Vagina (tissue), 2 donors: Measurements from ENCODE around the gene SRSF3. TPM values are rescaled to one million over a fixed set of nuclear protein-coding genes. Genes with fewer than 3 reads are reported as not detected.
"Not testable (repeated sequence)": the region's sequence is repeated elsewhere in the genome, so short reads cannot be mapped to it uniquely, and the experiment has no call there.

Source experiments
- DNase-seq, 2 donors: peaks; one replicate each; pipeline ENCODE4 v3.0.0-alpha.2; 2017; ENCODE audit errors: extremely low spot score in 2 of 2
- H3K27ac ChIP-seq: fragments of 200-600 bp; sonication (generic); one replicate; pipeline ENCODE4 v1.5.1; 2019
- H3K27me3 ChIP-seq: fragments of 200-600 bp; sonication (generic); one replicate; pipeline ENCODE4 v1.5.1; 2019
- H3K36me3 ChIP-seq, 2 donors: fragments of 200-600 bp; sonication (generic); one replicate each; pipeline ENCODE4 v1.5.1; 2017 to 2019
- H3K4me1 ChIP-seq: fragments of 200-600 bp; sonication (generic); one replicate; pipeline ENCODE4 v1.5.1; 2019
- H3K4me3 ChIP-seq, 2 donors: fragments of 200-600 bp; sonication (generic); 1 replicate in 1 of 2; 2 replicates in 1 of 2; pipeline ENCODE4 v1.5.1; 2016 to 2019
- H3K9me3 ChIP-seq: fragments of 200-600 bp; sonication (generic); one replicate; pipeline ENCODE4 v1.5.1; 2019
- CTCF ChIP-seq, 3 experiments: fragments of 450-650 bp in 2 of 3; fragments of 200-600 bp in 1 of 3; sonication (generic) in 1 of 3; IDR thresholded peaks; one replicate each; pipeline ENCODE4 v1.5.1; 2017 to 2019; ENCODE audit warnings: antibody characterized with exemption in 3 of 3, mild to moderate bottlenecking in 2 of 3, moderate library complexity in 2 of 3
- POLR2A ChIP-seq, 2 donors: fragments of 450-650 bp; IDR thresholded peaks; one replicate each; pipeline ENCODE4 v1.6.1; 2017; ENCODE audit warnings: antibody characterized with exemption in 2 of 2, mild to moderate bottlenecking in 2 of 2, moderate library complexity in 2 of 2
- POLR2AphosphoS5 ChIP-seq, 2 donors: sonication (generic); formaldehyde crosslinking; IDR thresholded peaks; one replicate each; pipeline ENCODE4 v1.9.0; 2017; ENCODE audit warnings: antibody characterized with exemption in 2 of 2, mild to moderate bottlenecking in 2 of 2, low read depth in 1 of 2; ENCODE audit not compliant: insufficient read depth in 1 of 2
- intact Hi-C: fragments of 100-400 bp; cut with DNase I; formaldehyde crosslinking; loops from one replicate; pipeline ENCODE4 v1.15.1; 2023
- total RNA-seq: library from RNA; depleted of rRNA; stranded (reverse); fragments of >200 nt; gene quantifications from one replicate; pipeline ENCODE4 v1.2.3, GENCODE V29; 2016

The SRSF3 gene
- total RNA-seq, 1 donor from 2014 or later = 144 TPM

- Histone ChIP-seq H3K27ac (no peak overlapping the region), H3K36me3 (no peaks in the 10 kb centered on the region), H3K9me3 (no peaks in the 10 kb centered on the region), H3K27me3 (no peaks in the 10 kb centered on the region), H3K4me1 (no peaks in the 10 kb centered on the region), H3K4me3 (no peak overlapping the region)
- no peak for DNase-seq
- no peak for TF ChIP-seq CTCF (IDR thresholded peaks at IDR 0.05)
- TF ChIP-seq POLR2A (IDR thresholded peaks at IDR 0.05) = no peak
- no peak for TF ChIP-seq POLR2AphosphoS5 (IDR thresholded peaks at IDR 0.05; ENCODE audit: insufficient read depth in 1 of 2, low read depth in 1 of 2)
- intact Hi-C loops = no loop called here
Measured at GRCh38 chr6:36586606-36587005, 7.6 kb upstream of the SRSF3 start.

GRCh38 chr6:36589025-36589400, 5.1 kb upstream of the SRSF3 start:
- H3K9me3 ChIP-seq, H3K36me3 ChIP-seq, intact Hi-C loops, DNase-seq, H3K27me3 ChIP-seq, H3K4me3 ChIP-seq, H3K27ac ChIP-seq: not testable (repeated sequence)
- peaks cover 12% of the 10 kb centered on the region for H3K4me1 ChIP-seq

DNA sequence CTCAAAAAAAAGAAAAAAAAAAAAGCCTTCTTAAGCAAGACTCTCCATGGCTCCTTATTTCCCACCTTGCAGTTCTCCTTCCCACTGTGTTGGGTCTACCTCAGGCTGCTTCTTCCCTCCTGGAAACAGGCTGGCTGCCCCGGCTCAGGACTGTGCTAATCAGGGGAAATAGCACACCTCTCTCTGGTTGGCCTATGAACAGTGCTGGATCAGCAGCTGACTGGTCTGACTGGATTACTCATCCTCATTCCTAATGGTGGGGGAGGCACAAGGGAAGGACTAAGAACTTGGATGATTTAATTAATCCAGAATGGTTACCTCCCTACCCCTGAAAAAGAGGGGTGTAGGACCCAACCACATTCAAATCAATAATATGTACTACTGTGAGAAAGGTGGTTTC, 3.9 kb upstream of the SRSF3 start:
- H3K9me3 ChIP-seq = no peaks in the 10 kb centered on the region
- TF ChIP-seq CTCF (IDR thresholded peaks at IDR 0.05) (no peak), POLR2AphosphoS5 (IDR thresholded peaks at IDR 0.05; ENCODE audit: insufficient read depth in 1 of 2, low read depth in 1 of 2) (peak in 1 of 2 donors; percentile 16), POLR2A (IDR thresholded peaks at IDR 0.05) (no peak)
- H3K4me3 ChIP-seq = no peak overlapping the region
- H3K27me3 ChIP-seq = no peaks in the 10 kb centered on the region
- no peak for DNase-seq
- peaks cover 12% of the 10 kb centered on the region for H3K4me1 ChIP-seq
- intact Hi-C loops = loop anchor here (10.0 kb wide), 1 partner anchor 165 kb away; no protein-coding TSS in a partner anchor
- H3K27ac ChIP-seq = no peak overlapping the region
- no peaks in the 10 kb centered on the region for H3K36me3 ChIP-seq

- no peaks in the 10 kb centered on the region for H3K9me3 ChIP-seq
- H3K36me3 ChIP-seq = peaks cover 0 to 6% of the 10 kb centered on the region in 2 donors
- no peaks in the 10 kb centered on the region for H3K27me3 ChIP-seq
- H3K4me3 ChIP-seq = no peak overlapping the region
- peaks cover 20% of the 10 kb centered on the region for H3K4me1 ChIP-seq
- intact Hi-C loops = loop anchor here (10.0 kb wide), 1 partner anchor 167 kb away; no protein-coding TSS in a partner anchor
- no peak for DNase-seq
- TF ChIP-seq POLR2A (IDR thresholded peaks at IDR 0.05) (no peak), CTCF (IDR thresholded peaks at IDR 0.05) (no peak), POLR2AphosphoS5 (IDR thresholded peaks at IDR 0.05; ENCODE audit: insufficient read depth in 1 of 2, low read depth in 1 of 2) (no peak)
- H3K27ac ChIP-seq = peak overlapping the region; percentile 100
Measured at GRCh38 chr6:36592221-36592655, 1.9 kb upstream of the SRSF3 start.

GRCh38 chr6:36593569-36594028, 563 bp upstream of the SRSF3 start:
- H3K4me3 ChIP-seq = peak overlapping the region; percentile 51 to 72
- TF ChIP-seq POLR2A (IDR thresholded peaks at IDR 0.05) (no peak), CTCF (IDR thresholded peaks at IDR 0.05) (peak in 1 of 3 experiments; percentile 5)
- peaks cover 34% of the 10 kb centered on the region for H3K4me1 ChIP-seq
- no peaks in the 10 kb centered on the region for H3K9me3 ChIP-seq
- DNase-seq = no peak
- intact Hi-C loops = loop anchor here (10.0 kb wide), 1 partner anchor 169 kb away; no protein-coding TSS in a partner anchor
- H3K27me3 ChIP-seq = no peaks in the 10 kb centered on the region
- H3K27ac ChIP-seq = peak overlapping the region; percentile 100
- peaks cover 0 to 19% of the 10 kb centered on the region in 2 donors for H3K36me3 ChIP-seq
